Activated CD4-positive, CD25-positive, alpha-beta regulatory T cell treated with anti-CD3 and anti-CD28 coated beads, Interleukin-2, amount 50 U/mL, for 16 hours (primary cell): Measurements from ENCODE around the gene GIT2.
A peak's percentile ranks its signal among the peaks of the same experiment; 100 is the strongest.
"Not testable (repeated sequence)": the region's sequence is repeated elsewhere in the genome, so short reads cannot be mapped to it uniquely, and the experiment has no call there.

Source experiments
- DNase-seq: peaks from one replicate; pipeline ENCODE4 v3.0.0-alpha.2; 2020; ENCODE audit warnings: low read depth, low spot score

Gene GIT2

DNA sequence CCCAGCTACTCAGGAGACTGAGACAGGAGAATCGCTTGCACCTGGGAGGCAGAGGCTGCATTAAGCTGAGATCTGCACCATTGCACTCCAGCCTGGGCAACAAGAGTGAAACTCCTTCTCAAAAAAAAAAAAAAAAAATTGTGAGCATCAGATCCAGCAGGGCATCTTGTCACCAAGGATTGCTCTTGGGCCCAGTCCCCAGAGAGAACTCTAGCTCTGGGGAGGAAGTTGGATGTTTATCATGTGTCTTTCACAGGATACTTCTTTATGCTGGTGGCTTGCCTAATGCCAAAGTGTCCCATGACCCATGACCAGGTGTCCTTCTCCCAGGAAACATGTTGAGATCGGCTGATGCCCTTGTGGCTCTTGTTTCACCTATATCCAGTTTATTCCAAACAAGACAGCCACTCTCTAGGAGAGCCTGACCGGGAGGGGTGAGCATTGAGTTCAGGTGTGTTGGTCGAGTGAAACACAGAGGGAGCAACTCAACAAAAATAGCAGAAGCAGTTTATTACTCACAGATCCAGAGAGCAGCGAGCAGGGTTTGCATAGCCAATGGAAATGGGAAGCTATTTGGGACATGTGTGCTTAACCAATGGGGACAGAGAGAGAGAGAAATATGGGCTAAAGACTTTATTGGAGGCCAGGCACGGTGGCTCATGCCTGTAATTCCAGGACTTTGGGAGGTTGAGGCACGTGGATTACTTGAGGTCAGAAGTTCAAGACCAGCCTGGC, 102.7 kb downstream of the GIT2 start:
- DNase-seq: no peak

DNA sequence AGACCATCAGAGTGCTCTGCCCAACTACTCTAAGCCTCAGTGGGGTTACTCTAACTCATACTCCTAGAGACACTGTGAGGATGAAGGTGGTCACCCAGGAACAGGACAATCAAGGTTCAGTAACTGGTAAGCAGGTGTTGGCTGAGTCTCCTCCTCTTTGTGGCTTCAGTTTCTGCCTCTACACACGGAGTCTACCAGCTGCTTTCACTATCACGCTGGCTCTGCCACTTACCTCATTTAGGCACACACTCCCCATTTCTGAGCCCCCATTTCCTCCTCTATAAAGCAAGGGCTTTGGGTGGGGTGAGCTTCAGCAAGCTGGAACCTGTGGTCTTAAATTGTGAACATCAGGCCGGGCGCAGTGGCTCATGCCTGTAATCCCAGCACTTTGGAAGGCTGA, 103.4 kb downstream of the GIT2 start:
- no peak for DNase-seq

DNA sequence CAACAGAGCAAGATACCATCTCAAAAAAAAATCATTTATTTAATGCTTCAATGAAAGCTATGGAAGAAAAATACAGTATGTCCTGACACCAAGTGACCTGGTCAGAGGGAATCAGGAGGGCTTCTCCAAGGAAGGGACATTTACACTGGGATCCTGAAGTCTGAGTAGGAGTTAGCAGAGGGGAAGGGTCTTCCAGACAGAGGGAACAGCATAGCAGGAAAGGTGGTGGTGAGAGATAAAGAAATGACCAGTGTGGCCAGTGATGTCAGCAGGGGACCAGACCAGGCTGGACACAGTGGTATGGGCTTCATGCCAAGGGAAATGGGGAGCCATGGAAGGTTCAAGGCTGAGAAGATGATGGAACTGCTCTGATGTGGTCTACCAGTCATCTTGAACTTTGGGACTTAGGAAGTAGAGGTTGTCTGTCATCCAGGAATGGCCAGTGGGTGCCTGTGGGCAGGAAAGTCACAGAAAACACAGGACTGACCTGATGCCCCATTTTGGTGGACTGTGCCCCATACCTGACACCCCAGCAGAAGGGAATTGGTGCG, 103.9 kb downstream of the GIT2 start:
- no peak for DNase-seq

DNA sequence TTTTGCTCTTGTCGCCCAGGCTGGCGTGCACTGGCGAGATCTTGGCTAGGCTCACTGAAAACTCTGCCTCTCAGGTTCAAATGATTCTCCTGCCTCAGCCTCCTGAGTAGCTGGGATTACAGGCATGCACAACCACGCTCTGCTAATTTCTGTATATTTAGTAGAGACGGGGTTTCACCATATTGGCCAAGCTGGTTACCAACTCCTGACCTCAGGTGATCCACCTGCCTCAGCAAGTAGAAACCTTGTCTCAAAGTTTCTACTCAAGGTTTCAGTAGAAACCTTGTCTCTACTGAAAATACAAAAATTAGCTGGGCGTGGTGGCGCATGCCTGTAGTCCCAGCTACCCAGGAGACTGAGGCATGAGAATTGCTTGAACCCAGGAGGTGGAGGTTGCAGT, 104.4 kb downstream of the GIT2 start:
- DNase-seq: not testable (repeated sequence)

DNA sequence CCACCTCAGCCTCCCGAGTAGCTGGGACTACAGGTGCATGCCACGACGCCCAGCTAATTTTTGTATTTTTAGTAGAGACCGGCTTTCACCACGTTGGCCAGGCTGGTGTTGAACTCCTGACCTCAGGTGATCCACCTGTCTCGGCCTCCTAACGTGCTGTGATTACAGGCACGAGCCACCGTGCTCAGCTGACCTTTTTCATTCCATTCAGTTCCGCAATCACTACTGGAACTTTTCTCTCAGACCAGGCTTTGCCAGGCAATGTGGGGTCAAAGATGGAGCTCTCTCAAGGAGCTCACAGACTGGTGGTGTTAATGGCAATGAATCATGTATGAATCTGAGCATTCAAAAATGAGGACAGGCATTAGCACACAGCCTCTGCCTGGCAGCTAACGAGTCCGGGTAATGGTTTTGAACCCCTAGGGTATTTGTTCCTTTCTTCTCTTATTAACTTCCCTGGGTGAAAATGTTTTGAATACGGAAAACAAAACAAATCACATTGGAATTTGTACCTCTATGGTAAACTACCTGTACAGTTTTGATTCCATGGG, 105.5 kb downstream of the GIT2 start:
- DNase-seq: no peak

DNA sequence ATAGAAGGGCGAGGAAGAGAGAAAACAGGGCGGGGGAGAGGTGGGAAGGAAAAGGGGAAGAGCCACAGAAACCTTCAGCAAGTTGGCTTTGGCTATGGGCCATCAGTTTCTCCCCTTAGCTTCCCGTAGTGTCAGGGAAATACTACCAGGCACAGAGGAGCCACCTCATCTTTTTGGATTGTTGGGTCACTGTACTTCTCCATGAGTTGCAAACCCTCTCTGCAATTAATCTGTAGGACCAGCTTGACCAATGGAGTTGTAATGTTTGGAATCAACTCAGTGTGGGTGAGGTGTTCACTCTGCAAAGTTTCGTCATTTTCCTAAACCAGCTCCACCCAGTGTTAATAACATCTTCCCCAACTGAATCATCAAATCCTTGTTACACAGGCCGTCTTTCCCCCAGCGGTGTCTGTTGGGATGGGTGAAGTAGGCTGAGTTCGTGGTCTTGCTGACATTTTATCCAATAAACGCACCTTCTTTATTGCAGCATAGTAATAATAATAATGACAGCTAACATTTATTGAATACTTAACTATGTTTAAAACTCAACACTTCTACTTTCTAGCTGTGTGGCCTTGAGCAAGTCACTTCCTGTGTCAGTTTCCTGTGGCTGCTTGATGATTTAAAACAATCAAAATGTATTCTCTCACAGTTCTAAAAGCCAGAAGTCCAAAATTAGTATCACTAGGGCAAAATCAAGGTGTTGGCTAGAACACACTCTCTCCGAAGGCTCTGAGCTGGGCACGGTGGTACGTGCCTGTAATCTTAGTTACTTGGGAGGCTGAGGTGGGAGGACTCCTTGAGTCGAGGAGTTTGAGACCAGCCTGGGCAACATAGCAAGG, 107.8 kb downstream of the GIT2 start:
- DNase-seq: no peak

DNA sequence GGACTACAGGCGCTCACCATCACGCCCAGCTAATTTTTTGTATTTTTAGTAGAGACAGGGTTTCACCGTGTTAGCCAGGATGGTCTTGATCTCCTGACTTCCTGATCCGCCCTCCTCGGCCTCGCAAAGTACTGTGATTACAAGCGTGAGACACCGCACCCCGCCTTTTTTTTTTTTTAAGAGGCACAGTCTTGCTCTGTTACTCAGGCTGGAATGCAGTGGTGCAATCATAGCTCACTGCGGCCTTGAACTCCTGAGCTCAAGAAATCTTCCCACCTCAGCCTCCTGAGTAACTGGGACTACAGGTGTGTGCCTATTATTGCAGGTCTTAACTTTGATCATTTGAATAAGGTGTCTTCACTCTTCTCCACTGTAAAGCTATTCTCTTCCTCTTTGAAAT, 110.6 kb downstream of the GIT2 start:
- DNase-seq: no peak

DNA sequence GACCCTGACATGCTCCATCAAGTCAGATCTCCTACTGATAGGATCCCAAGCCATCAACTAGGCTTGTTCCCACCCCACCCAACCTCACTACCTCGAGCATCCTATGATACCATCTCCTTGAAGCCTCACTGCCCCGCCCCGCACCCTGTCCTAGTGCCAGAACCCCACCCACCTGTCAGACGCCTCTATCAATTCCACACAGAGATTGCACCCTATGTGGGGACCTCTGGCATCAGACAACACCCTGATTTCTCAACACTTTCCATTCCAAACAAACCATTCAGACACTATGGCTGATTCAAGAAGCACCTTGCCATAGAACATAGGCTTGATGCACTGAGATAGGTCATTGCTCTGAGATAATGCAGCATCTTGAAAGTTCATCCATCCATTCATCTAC, 112.7 kb downstream of the GIT2 start:
- DNase-seq: no peak

DNA sequence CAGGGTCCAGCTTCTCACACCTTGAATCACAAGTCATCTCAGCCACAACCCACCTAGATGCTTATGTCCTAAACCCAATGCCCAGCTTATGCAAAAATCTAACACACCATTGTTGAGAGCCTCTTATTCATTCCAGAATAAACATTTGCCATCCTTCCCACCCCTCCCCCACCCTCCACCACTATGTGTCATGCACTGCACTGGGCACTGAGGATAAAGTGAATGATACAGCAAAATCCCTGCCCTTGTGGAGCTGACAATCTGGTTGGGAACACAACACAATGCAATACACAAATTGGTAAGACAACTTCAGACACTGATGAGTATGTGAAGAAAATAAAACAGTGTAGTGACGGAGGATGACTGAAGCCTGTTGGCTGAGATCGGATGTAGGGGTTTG, 114.4 kb downstream of the GIT2 start:
- DNase-seq: no peak

DNA sequence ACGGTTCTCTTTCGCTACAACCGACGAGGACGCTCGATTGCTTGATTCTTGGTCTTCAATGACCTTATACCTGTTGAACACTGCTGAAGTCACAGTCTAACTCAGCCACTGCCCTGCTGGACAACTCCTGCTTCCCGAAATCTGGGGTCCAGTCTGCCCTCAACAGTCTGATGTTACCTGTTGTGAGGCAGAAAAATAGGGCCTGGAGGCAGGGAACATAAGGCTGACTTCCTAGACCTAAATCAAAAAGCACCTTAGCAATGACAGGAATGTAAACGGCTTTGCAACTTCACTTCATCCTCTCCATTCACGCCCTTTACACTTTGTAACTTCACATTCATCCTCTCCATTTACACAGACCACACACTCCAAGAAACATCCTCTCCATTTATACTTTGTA, 115.2 kb downstream of the GIT2 start:
- DNase-seq: no peak

DNA sequence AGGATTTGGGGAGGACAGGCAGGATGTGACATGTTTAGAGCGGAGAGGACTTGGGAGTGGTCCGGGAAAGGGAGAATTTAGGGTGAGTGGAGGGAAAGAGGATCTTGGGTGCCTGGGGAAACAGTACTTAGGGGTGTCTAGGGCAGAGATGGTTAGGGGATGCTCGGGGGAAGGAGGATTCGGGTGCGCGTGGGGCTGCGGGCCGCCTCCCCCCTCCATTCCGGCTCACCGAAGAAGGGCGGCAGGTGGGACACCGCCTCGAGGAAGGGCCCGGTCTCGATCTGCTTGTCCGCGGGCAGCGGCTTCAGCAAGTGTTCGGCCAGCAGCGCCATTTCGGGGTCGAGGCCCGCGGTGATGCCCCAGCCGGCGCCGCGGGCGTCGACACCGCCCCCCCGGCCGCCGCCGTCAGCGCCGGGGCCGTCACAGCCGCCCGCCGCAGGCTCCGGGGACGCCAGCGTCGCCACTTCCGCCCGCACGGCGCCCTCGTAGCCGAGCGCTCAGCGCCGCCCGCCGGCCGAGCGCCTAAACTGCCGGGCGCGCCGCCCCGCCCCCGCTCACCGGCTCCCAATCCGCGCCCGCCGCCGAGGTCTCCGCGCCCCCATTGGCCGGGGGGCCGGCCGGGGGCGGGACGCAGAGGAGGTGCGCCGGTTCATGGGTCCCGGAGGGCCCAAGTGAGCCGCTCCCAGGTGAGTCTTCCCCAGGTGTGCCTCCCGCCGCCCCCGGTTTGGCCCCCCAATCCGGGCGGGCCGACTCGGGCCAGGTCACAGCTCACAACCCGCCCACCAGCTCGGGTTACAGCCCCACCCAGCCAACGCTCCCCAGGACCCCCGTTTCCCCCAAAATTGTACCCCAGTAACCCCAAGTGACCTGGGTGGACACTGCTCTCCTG, 115.9 kb downstream of the GIT2 start, which contains the start of gene GLTP:
GLTP (minus strand) TSS at position 499 of the 889 bp plus-strand sequence; CDS start at position 332, 167 bp downstream.
- DNase-seq: peak; percentile 82
